HG03354 (cell line): Measurements from ENCODE around the gene STAU1.
"Not testable (repeated sequence)": the region's sequence is repeated elsewhere in the genome, so short reads cannot be mapped to it uniquely, and the experiment has no call there.

Experiments used
- ATAC-seq: cut with Tn5 transposase; IDR thresholded peaks from one replicate; pipeline ENCODE4 v1.9.1; 2021; ENCODE audit warnings: mild to moderate bottlenecking; ENCODE audit not compliant: unreplicated experiment, poor library complexity, severe bottlenecking

Gene STAU1

DNA sequence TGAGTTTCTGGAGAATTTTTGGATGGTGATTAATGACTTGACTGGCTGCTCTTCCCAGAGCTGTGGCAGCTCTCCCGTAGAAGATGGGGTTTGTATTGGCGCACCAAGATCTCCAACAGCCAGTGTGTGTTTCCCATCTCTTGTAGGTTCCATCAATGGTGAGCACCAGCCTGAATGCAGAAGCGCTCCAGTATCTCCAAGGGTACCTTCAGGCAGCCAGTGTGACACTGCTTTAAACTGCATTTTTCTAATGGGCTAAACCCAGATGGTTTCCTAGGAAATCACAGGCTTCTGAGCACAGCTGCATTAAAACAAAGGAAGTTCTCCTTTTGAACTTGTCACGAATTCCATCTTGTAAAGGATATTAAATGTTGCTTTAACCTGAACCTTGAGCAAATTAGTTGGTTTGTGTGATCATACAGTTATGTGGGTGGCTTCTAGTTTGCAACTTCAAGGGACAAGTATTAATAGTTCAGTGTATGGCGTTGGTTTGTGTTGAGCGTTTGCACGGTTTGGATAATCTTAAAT is 91.9 kb downstream of the STAU1 start:
- ATAC-seq: no peak

- no peak for ATAC-seq
These were observed 96.4 kb downstream of the STAU1 start for GRCh38 chr20:49091762-49092161.

- ATAC-seq: no peak
These were observed 97.0 kb downstream of the STAU1 start for GRCh38 chr20:49091104-49091503.

DNA sequence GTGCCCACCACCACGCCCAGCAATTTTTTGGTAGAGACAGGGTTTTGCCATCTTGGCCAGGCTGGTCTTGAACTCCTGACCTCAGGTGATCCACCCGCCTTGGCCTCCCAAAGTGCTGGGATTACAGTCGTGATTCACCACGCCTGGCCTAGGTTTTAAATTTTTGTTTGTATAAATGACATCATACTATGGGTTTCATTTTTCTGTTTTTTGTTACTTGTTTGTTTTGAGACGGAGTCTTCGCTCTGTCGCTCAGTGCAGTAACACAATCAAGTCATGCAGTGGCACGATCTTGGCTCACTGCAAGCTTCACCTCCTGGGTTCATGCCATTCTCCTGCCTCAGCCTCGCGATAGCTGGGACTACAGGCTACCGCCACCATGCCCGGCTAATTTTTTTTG is 105.8 kb downstream of the STAU1 start:
- not testable (repeated sequence) for ATAC-seq

- no peak for ATAC-seq
These were observed 109.8 kb downstream of the STAU1 start for GRCh38 chr20:49078310-49078709.

- ATAC-seq: no peak
These were observed 113.6 kb downstream of the STAU1 start for GRCh38 chr20:49074521-49074920.
